Mesenchymal stem cell (in vitro differentiated cells and primary cell): ENCODE results near the gene CCDC38.

Experiments used
- DNase-seq: peaks from one replicate; pipeline ENCODE4 v3.0.0-alpha.2; 2013
- H2AFZ ChIP-seq: one replicate; pipeline ENCODE4 v1.6.1; 2013; ENCODE audit warnings: low read depth, mild to moderate bottlenecking, control low read depth, inconsistent platforms, low read length, moderate library complexity
- H2AK5ac ChIP-seq: 2 replicates; pipeline ENCODE4 v1.6.1; 2013; ENCODE audit warnings: low read length, moderate library complexity, mild to moderate bottlenecking, inconsistent platforms; ENCODE audit not compliant: severe bottlenecking
- H2BK120ac ChIP-seq: one replicate; pipeline ENCODE4 v1.6.1; 2013; ENCODE audit warnings: low read depth, mild to moderate bottlenecking, inconsistent platforms, low read length, moderate library complexity
- H2BK12ac ChIP-seq, 2 experiments: one replicate each; pipeline ENCODE4 v1.6.1; 2013; ENCODE audit warnings: inconsistent platforms in 2 of 2, low read length in 2 of 2, mild to moderate bottlenecking in 2 of 2, moderate library complexity in 2 of 2, control low read depth in 1 of 2
- H2BK15ac ChIP-seq: one replicate; pipeline ENCODE4 v1.6.1; 2013; ENCODE audit warnings: mild to moderate bottlenecking, low read depth, inconsistent platforms; ENCODE audit not compliant: poor library complexity, severe bottlenecking
- H2BK5ac ChIP-seq: 2 replicates; pipeline ENCODE4 v1.6.1; 2013; ENCODE audit warnings: low read depth, mild to moderate bottlenecking, low read length, control low read depth, inconsistent platforms; ENCODE audit not compliant: poor library complexity, severe bottlenecking
- H3K14ac ChIP-seq, 2 experiments: one replicate each; pipeline ENCODE4 v1.6.1; 2013; ENCODE audit warnings: inconsistent platforms in 2 of 2, low read length in 2 of 2, control low read depth in 1 of 2, mild to moderate bottlenecking in 1 of 2, moderate library complexity in 1 of 2
- H3K18ac ChIP-seq, 2 experiments: one replicate each; pipeline ENCODE4 v1.6.1; 2013; ENCODE audit warnings: inconsistent platforms in 2 of 2, low read length in 2 of 2, control low read depth in 1 of 2, low read depth in 1 of 2, mild to moderate bottlenecking in 1 of 2
- H3K23ac ChIP-seq, 2 experiments: one replicate each; pipeline ENCODE4 v1.6.1; 2013; ENCODE audit warnings: inconsistent platforms in 2 of 2, low read length in 2 of 2, mild to moderate bottlenecking in 2 of 2, moderate library complexity in 2 of 2, control low read depth in 1 of 2
- H3K27ac ChIP-seq: 2 replicates; pipeline ENCODE4 v1.5.1; 2013; ENCODE audit warnings: mild to moderate bottlenecking, moderate library complexity, low read length, control low read depth, inconsistent platforms; ENCODE audit not compliant: poor library complexity, severe bottlenecking
- H3K27me3 ChIP-seq, 2 experiments: 2 replicates each; pipeline versions ENCODE4 v1.6.1 to v1.7.0; 2013; ENCODE audit warnings: low read length in 2 of 2, mild to moderate bottlenecking in 2 of 2, moderate library complexity in 2 of 2, control low read depth in 1 of 2, inconsistent platforms in 1 of 2; ENCODE audit not compliant: control insufficient read depth in 1 of 2, insufficient read depth in 1 of 2
- H3K36me3 ChIP-seq, 2 experiments: 2 replicates each; pipeline versions ENCODE4 v1.6.1 to v1.7.0; 2013; ENCODE audit warnings: low read length in 2 of 2, control low read depth in 1 of 2, inconsistent platforms in 1 of 2, low read depth in 1 of 2, mild to moderate bottlenecking in 1 of 2; ENCODE audit not compliant: insufficient read depth in 2 of 2, control insufficient read depth in 1 of 2
- H3K4ac ChIP-seq, 2 experiments: one replicate each; pipeline ENCODE4 v1.6.1; 2013; ENCODE audit warnings: inconsistent platforms in 2 of 2, low read length in 2 of 2, mild to moderate bottlenecking in 2 of 2, moderate library complexity in 2 of 2, control low read depth in 1 of 2, low read depth in 1 of 2
- H3K4me1 ChIP-seq: 2 replicates; pipeline ENCODE4 v1.6.1; 2013; ENCODE audit warnings: low read depth, low read length, control low read depth; ENCODE audit not compliant: control insufficient read depth, insufficient read depth
- H3K4me2 ChIP-seq: 2 replicates; pipeline ENCODE4 v1.6.1; 2013; ENCODE audit warnings: low read length, mild to moderate bottlenecking, inconsistent platforms; ENCODE audit not compliant: poor library complexity, severe bottlenecking
- H3K4me3 ChIP-seq, 2 experiments: 2 replicates each; pipeline versions ENCODE4 v1.5.1 to v1.7.0; 2013; ENCODE audit warnings: low read length in 2 of 2, mild to moderate bottlenecking in 2 of 2, control low read depth in 1 of 2, low read depth in 1 of 2; ENCODE audit not compliant: insufficient read depth in 1 of 2
- H3K79me1 ChIP-seq: replicated peaks from 2 replicates; pipeline ENCODE4 v1.6.1; 2013; ENCODE audit warnings: mild to moderate bottlenecking, control low read depth, low read length, inconsistent platforms; ENCODE audit not compliant: poor library complexity, severe bottlenecking
- H3K9ac ChIP-seq: 2 replicates; pipeline ENCODE4 v1.7.0; 2013; ENCODE audit warnings: mild to moderate bottlenecking, low read length, moderate library complexity
- H3K9me3 ChIP-seq: 2 replicates; pipeline ENCODE4 v1.7.0; 2013; ENCODE audit warnings: mild to moderate bottlenecking, low read length; ENCODE audit not compliant: control insufficient read depth
- H4K8ac ChIP-seq: one replicate; pipeline ENCODE4 v1.6.1; 2013; ENCODE audit warnings: inconsistent platforms, mild to moderate bottlenecking, low read length, moderate library complexity
- H4K91ac ChIP-seq: one replicate; pipeline ENCODE4 v1.6.1; 2013; ENCODE audit warnings: mild to moderate bottlenecking, low read length, inconsistent platforms
- WGBS: methylation state at CpG from one replicate; pipeline ENCODE4 v1.1.7; 2013; ENCODE audit warnings: mixed read lengths; 5-methylcytosine and 5-hydroxymethylcytosine counted together

Gene CCDC38

GRCh38 chr12:95834572-95834971 lies 107.8 kb downstream of the CCDC38 start:
- no peak overlapping the region for H2BK5ac ChIP-seq
- H2BK120ac ChIP-seq, result no peak overlapping the region
- H2AFZ ChIP-seq, result no peak overlapping the region
- H4K91ac ChIP-seq, result no peak overlapping the region
- no peak overlapping the region for H3K4ac ChIP-seq
- no peaks in the 10 kb centered on the region for H3K36me3 ChIP-seq
- no peak overlapping the region for H4K8ac ChIP-seq
- no peak overlapping the region for H3K27ac ChIP-seq
- H2BK12ac ChIP-seq, result no peak overlapping the region
- H3K27me3 ChIP-seq, result peaks cover 5 to 11% of the 10 kb centered on the region in 2 experiments
- H3K4me3 ChIP-seq, result no peak overlapping the region
- H3K18ac ChIP-seq, result no peak overlapping the region
- H3K4me1 ChIP-seq, result no peaks in the 10 kb centered on the region
- no peak for DNase-seq
- no peak overlapping the region for H2BK15ac ChIP-seq
- no peaks in the 10 kb centered on the region for H3K9me3 ChIP-seq
- H3K79me1 ChIP-seq, result no peaks in the 10 kb centered on the region
- no peak overlapping the region for H3K14ac ChIP-seq
- 100% methylated on average over 1 of the region's 1 CpG for WGBS
- H2AK5ac ChIP-seq, result no peak overlapping the region
- no peak overlapping the region for H3K23ac ChIP-seq
- no peak overlapping the region for H3K9ac ChIP-seq
- no peak overlapping the region for H3K4me2 ChIP-seq

- H3K4me3 ChIP-seq, result no peak overlapping the region
These were observed 111.9 kb downstream of the CCDC38 start for GRCh38 chr12:95830335-95831089.

GRCh38 chr12:95829395-95829794 lies 113.0 kb downstream of the CCDC38 start:
- Histone ChIP-seq H3K18ac (no peak overlapping the region), H3K4ac (no peak overlapping the region), H3K27ac (no peak overlapping the region), H2BK12ac (no peak overlapping the region), H3K4me2 (no peak overlapping the region), H3K4me1 (no peaks in the 10 kb centered on the region), H3K14ac (no peak overlapping the region), H3K23ac (no peak overlapping the region), H2BK120ac (no peak overlapping the region), H3K27me3 (peaks cover 0 to 12% of the 10 kb centered on the region in 2 experiments), H3K36me3 (no peaks in the 10 kb centered on the region), H4K8ac (no peak overlapping the region), H2AK5ac (no peak overlapping the region), H4K91ac (no peak overlapping the region), H3K9ac (no peak overlapping the region), H2BK5ac (no peak overlapping the region), H2AFZ (no peak overlapping the region), H3K9me3 (no peaks in the 10 kb centered on the region), H2BK15ac (no peak overlapping the region), H3K4me3 (no peak overlapping the region), H3K79me1 (no peaks in the 10 kb centered on the region)
- DNase-seq, result no peak

More at GRCh38 chr12:95830335-95831089, 111.9 kb downstream of the CCDC38 start:
- Histone ChIP-seq H3K9ac (no peak overlapping the region), H3K27me3 (peaks cover 0 to 12% of the 10 kb centered on the region in 2 experiments), H3K18ac (no peak overlapping the region), H3K79me1 (no peaks in the 10 kb centered on the region), H2AFZ (no peak overlapping the region), H4K8ac (no peak overlapping the region), H3K27ac (no peak overlapping the region), H3K36me3 (no peaks in the 10 kb centered on the region), H3K4me1 (no peaks in the 10 kb centered on the region), H3K14ac (no peak overlapping the region), H2BK5ac (no peak overlapping the region), H2BK120ac (no peak overlapping the region), H3K23ac (no peak overlapping the region), H3K9me3 (no peaks in the 10 kb centered on the region), H3K4me2 (no peak overlapping the region), H2BK15ac (no peak overlapping the region), H2BK12ac (no peak overlapping the region), H4K91ac (no peak overlapping the region), H2AK5ac (no peak overlapping the region), H3K4ac (no peak overlapping the region)
- 93% methylated on average over 1 of the region's 2 CpGs for WGBS
- no peak for DNase-seq

- Histone ChIP-seq H3K4me1 (no peaks in the 10 kb centered on the region), H2BK120ac (no peak overlapping the region)
- no CpG with 5 or more reads among the region's 1 CpG for WGBS
These were observed 122.2 kb downstream of the CCDC38 start for GRCh38 chr12:95820096-95820703.

More at GRCh38 chr12:95820096-95820703, 122.2 kb downstream of the CCDC38 start:
- Histone ChIP-seq H2BK15ac (no peak overlapping the region), H3K4ac (no peak overlapping the region), H3K9ac (no peak overlapping the region), H3K14ac (no peak overlapping the region), H2AK5ac (no peak overlapping the region), H3K27me3 (peaks cover 0 to 5% of the 10 kb centered on the region in 2 experiments), H3K79me1 (no peaks in the 10 kb centered on the region), H3K9me3 (no peaks in the 10 kb centered on the region), H3K4me3 (no peak overlapping the region), H3K4me2 (no peak overlapping the region), H3K18ac (no peak overlapping the region), H4K91ac (no peak overlapping the region), H2AFZ (no peak overlapping the region), H3K27ac (no peak overlapping the region), H3K23ac (no peak overlapping the region), H2BK12ac (no peak overlapping the region), H2BK5ac (no peak overlapping the region), H4K8ac (no peak overlapping the region), H3K36me3 (no peaks in the 10 kb centered on the region)
- DNase-seq, result peak; percentile 64
